RPMI7951 (cell line): ENCODE results near the gene AMN. TPM values are rescaled to one million over a fixed set of nuclear protein-coding genes. Genes with fewer than 3 reads are reported as not detected.

Experiments
- DNase-seq: peaks from one replicate; pipeline ENCODE4 v3.0.0-alpha.2; 2012; ENCODE audit warnings: low read depth
- total RNA-seq: library from RNA; depleted of rRNA; stranded (reverse); fragments of >200 nt; shearing (Covaris generic); gene quantifications from 2 replicates; pipeline ENCODE4 v1.2.3, GENCODE V29; 2014

AMN gene
- total RNA-seq, 1 experiment from 2014 or later, result not detected

DNA sequence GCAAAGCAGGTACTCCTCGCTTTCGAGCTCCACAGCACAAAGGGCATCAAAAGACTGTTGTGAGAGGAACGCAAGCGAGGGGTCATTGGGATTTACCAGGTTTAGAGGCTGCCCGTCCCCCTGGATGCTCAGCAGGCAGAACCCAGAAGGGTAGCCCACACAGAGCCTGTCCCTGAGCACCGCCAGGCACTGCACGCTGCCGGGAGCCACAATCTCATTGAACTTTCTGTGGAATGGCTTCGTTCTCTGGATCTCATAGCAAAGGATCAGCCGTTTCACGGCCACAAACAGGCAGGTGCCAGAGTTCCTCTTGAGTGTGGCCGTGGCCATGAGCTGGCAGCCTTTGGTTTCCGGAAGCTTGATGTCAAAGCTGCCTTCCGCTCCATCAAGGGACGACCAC lies 21.5 kb downstream of the AMN start:
- DNase-seq, result no peak

DNA sequence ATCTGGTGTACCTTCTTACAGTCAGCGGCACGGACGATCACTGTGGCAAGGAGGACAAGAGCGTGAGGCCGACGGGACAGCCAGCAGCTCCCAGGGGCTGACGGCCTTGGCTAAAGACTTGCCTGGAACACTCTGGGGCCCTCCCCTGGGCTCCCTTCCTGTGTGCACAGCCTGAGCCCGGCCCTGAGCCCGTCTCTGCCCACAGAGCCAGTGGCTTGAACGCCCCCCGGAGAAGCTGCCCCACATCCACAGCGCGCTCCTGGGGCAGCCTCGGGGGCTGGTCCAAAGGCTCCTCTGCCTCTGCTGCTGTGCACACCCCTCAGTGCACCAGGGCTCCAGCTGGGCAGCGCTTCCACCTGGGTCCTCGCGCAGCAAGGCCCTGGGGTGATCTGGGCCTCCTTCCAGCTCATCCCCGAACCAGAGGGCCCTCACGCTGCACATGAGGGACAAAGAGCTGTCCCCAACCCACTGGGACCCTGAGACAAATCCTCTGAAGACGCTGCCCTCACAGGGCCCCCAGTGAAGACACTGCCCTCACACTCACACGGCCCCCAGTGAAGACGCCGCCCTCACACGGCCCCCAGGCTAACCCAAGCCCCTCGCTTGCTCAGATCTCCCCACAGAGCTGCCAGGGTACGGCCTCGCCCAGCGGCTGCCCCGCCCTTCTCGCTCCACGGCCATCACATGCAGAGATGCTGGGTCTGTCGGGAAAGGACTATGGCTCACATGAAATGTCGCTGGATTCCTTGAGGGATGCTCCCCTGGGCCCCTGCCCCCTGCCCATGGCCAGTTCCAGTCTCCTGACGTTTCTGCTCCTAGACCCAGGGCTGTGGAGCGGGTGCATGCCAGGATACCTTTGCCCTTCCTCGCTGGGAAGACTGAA lies 22.2 kb downstream of the AMN start:
- no peak for DNase-seq

DNA sequence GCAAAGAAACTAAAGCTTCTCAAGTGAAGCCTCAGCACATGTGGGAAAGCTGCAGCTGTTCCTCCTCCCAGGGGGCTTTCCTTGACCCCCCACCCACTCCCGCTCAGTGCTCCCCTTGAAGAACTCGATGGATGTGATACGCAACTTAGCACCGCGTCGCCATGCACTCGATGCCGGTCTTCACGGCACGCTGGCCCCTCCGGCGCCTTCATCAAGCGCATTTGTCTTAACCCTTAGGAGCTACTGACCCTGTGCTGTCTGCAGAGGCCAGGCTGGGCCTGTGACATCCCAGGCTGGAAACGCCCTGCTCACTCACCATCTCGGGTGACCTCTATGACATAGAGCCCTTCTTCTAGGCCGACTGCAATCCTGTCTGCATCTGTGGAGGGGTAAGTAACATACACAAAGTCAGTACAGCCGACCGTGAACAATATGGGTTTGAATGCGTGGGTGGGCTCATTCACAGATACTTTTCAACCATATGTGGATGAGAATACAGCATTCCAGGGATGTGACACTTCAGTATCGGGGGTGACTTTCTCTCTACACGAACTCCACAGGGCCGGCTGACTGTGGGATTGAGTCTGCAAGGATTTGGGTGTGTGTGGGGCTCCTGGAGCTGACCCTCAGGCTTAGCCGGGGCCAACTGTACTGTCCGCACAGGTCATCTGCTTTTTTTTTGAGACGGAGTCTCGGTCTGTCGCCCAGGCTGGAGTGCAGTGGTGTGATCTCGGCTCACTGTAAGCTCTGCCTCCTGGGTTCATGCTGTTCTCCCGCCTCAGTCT lies 23.1 kb downstream of the AMN start:
- DNase-seq, result no peak

DNA sequence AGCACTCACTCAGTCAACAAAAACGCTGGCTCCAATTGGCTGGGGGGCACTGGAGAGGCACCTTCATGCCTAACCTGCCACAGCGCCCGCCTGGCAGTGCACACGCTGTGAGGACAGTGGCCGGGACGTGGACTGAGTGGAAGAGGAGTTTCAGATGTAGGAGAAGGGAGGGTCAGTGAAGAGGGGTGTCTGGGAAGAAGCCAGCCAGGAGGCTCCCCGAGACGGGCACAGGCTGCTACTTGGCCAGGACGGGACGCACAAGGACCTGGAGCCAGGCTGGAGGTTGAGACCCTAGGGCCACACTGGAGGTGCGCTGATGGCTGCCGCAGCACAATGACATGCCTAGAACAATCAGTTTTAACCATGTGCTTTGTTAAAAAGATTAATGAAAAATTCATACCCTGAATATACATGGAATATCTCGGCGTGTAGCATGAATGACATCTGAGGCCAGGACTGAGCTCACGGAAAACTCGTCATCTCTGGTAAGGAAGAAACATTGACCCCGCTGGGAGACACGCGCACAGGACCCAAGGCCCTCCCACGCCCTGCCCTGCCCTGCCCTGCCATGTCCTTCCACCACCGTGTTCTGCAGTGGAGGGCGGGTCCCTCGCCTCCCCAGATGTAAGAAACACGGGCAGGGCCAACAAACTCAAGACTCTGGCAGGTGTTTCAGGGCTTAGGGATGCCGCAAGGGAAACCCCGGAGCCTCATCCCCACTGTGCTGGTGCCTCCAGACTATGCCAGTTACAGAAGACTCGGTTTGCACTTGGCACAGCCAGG lies 25.0 kb downstream of the AMN start:
- DNase-seq, result no peak

DNA sequence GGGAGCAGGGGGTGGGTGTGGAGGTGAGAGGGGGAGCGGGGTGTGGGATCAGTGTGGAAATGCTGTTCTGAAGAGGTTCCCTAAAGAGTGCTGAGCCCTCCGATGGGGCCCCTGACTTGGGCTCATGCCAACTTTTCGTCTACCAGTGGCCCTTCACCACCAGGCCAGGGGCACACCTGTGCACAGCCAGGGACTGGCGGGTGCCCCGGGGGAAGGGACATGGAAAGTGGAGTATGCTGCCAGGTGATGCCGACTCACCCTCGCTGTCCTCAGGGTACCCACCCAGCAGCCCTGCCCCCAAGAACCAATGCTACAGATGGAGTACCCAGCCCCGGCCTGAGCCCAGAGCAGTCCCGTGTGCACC lies 26.2 kb downstream of the AMN start:
- no peak for DNase-seq

DNA sequence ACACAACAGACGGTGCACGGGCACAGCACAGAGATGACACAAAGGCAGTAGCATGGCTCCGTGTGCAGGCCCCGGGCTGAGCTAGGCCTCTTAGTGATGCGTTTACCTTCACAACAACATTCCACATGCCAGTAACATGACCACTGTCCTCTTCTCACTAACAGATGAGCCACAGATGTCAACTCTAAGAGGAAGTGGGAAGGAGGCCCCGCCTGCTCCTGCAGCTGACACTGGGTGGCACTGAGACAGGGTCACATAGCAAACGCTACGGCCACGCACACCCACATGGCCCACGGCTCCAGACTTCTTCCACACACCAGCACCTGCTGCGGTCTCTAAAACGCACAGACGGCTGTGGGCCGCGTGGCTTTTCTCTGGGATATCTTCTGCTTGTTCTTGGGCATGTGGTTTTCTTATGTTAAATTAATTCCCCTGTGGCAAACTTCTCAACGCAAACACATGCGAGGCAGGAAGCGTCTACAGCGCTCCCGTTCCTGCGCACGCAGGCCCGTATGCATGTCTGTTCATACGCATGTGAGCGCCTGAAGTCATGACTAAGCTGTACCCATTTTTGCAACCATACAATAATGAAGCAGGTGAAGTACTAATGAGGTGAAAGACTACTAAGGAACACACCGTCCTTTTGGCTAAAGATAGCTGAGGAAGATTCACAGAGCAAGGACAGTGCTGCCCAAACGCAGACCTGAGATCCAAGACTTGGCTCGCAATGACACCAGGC lies 26.8 kb downstream of the AMN start:
- peak; percentile 16 for DNase-seq

DNA sequence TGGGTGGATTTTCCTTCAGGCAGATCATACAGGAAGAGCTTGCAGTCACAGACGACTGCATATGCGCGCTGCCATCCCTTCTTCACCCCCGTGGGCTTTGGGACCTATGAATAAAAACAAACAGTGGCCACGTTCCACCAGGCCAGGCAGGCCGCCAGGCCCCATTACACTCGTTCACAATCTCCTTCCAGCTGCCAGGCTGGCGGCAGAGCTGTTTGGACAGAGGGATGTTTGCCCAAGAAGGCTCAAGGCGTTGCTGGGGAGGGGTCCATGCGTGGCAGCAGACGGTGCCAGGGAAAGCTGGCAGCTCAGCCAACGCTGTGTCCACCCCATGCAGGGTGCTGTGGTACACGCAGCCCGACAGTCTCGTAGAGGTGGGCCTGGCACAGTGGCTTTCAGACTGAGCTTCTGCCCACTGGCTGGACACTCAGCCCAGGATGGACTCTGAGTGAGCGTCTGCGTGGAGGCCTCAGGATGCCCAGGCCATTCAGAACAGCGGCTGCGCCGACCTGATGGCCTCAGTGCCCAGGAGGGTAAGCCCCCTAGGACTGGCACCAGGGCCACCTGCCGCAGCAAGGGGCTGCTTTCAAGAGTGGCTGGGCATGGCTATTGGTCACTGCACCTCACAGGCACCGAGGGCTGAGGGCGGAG lies 27.5 kb downstream of the AMN start:
- DNase-seq, result no peak

DNA sequence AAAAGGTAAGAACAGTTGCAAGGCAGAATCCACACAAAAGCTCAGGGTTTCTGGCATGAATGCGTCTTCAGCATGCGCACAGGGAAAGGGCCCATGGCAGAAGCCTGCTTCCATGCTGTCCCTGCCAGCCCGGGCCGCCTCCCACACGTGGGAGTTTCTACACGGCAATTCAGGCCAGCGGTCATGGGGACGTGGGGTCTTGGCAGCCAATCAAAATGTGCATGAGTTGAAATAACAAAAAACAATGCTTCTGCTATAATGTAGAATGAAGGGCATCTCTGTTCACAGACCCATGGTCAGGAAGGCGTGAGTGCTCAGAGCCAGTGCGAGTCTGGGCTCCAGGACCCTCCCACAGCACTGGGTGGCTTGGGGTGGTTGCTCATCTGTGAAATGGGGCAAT lies 28.6 kb downstream of the AMN start:
- DNase-seq, result no peak

DNA sequence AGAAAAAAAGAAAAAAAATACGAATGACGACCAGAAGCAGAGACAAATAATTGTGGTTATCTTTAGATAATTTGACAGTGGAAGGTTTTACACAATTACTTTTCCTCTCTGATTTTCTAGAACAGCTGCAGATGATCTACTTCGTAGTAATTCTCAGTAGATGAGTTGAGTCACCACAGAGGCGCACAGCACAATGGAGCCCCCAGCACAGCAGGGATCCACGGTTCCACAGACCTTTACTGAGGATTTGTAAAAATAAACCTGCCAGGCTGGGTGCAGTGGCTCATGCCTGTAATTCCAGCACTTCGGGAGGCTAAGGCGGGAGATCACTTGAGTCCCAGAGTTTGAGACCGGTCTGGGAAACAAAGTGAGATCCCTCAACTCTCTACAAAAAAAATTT lies 29.3 kb downstream of the AMN start:
- DNase-seq, result no peak

DNA sequence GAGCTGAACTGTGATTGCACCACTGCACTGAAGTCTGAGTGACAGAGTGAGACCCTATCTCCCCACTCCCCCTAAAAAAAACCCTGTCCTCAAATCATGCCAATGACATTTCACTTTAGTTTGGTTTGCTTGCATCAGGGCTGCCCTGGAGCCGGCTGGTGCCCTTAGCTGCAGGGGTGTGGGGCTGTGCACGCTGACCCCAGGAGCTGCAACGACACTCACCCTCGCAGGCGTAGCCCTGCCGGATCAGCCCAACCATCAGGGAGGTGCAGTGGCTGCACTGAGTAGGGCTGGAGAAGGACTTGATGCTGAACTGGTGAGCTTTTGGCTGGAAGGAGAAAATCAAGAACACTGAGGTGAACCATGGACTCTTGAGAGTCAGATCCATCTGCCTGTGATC lies 29.8 kb downstream of the AMN start:
- DNase-seq, result no peak

DNA sequence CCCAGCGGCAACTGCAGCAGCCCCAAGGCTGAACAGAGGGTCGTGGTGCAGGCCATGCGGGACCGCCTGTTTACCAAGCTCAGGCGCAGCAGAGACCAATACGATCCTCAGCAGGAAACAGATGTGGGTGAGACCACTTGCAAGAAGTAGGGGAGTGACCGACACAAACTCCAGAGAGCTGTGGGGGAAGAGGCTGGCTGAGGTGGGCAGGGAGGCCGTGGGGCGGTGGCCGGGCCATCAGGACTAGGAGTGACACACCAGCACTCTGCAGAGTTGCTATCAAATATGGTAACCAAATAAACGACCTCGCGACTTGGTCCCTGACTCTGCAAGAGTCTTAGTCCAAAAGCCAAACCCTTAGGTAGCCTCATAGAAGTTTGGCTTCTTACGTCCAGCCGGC lies 30.6 kb downstream of the AMN start:
- DNase-seq, result no peak

DNA sequence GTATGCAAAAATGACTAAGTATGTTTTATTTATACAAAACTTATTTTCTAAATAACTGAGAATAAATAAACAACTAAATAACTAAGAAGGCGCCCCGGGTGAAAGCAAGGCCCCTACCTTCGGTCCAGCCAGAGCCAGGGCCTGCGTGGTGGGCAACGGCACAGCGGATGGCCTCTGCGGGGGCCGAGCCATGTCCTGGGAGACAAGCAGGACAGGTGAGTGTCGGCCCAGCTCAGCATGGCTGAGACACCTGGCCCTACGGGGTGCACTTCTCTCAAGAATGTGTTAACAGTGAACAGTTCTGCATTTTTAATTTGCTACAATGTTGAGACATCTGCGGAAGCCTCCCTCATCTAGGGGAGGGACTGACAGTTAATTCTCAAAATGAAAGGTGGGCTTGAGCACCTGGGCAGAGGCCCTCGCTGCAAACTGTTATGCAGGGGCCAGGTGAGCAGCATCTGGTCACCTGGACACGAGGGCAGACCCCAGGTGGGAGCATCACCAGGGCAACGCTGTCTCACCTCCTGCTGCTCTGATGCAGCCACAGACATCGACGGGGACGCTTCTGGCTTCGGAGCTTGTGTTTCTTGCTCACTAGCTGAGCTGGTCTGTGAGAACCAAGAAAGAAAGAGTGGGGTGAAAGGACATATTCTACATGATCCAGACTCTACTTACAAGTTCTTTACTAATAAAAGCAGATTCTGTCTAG lies 31.8 kb downstream of the AMN start:
- DNase-seq, result no peak

DNA sequence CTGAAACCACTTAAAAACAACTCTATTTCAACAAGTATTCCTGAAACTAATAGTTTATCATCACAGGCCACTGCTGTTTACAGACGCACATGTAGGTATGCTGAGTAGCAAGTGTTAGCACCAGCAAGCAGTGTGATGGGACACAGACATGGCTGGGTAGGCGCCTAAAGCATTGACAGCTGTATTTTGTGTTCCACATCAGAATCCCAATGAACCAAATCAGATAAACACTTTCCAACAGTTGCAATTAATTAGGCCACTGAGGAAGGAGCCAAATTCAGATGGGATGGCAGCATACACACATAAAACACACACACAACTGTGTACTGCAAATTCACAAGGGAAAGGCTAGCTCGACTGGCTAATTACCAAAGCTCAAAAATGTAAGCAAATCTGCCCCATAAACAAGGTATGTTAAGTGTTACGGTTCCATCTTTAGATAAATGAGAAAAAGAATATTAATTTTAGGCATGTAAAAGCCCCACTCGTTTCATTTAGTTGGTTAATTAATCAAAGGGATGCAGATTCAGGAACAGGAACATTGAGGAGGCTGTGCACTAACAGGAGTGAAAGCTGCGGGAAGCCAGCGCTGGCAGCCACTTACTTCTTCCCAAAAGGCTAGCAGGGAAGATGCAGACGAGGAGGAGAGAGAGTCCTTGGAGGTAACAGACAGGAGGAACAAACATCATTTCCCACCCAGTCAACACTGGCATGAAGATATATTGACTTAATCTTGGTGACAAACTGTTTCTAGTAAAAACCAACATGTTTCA lies 33.4 kb downstream of the AMN start:
- no peak for DNase-seq

DNA sequence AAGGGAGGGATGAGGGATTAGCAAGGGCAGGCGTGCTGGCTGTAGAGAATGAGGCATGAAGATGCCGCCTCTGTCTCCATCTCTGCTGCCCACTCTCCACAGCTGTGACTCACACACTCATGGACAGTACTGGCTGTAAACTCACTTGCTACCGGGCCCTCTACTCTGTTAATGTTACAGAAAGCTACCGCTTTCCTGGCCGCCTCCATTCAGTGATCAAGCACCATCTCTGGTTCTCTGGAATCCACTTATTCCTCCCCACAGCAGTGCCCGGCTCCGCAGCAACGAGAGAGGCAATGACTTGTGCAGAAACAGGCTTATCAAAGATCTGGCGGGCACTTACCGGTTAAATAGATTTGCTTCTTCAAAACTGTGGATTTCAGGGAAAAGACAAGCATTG lies 34.8 kb downstream of the AMN start:
- no peak for DNase-seq

DNA sequence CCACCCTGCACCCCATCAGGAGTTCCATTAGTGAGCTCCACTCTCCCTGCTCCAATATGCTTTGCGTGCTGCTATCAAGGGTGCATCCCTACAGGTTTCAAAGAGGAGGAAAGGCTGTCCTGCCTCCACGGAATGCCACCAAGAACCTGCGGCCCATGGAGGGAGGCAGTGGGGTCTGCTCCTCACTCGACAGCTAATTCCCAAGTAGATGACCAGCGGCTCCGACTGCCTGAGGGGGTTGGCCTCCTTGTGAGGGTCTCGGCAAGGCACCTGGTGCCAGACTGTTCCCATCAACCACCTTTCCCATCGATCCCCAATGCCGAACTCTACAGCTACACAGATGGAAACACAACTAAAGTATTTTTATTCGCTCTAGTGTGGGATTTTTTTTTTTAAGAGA lies 36.0 kb downstream of the AMN start:
- DNase-seq, result no peak

DNA sequence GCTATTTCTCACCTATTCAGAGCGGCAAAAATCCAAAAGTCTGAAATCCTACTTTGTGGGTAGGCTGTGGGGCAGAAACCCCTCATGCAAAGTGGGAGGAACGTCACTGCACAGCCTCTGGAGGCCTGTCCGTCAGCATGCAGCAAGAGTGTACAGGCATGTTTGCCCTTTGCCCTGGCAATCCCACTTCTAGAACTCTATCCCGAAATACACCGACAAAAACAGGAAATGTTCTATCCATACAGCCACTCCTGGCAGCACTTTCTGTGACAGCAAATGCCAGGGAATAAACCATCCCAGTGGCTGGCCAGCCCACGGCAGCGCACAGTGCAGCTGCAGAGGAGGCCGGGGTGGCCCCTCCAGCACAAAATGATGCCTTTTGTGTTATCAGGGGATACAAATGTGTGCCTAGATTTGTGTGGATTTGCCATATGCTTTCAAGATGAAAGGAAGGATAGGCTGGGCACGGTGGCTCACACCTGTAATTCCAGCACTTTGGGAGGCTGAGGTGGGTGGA lies 39.7 kb downstream of the AMN start:
- DNase-seq, result no peak

DNA sequence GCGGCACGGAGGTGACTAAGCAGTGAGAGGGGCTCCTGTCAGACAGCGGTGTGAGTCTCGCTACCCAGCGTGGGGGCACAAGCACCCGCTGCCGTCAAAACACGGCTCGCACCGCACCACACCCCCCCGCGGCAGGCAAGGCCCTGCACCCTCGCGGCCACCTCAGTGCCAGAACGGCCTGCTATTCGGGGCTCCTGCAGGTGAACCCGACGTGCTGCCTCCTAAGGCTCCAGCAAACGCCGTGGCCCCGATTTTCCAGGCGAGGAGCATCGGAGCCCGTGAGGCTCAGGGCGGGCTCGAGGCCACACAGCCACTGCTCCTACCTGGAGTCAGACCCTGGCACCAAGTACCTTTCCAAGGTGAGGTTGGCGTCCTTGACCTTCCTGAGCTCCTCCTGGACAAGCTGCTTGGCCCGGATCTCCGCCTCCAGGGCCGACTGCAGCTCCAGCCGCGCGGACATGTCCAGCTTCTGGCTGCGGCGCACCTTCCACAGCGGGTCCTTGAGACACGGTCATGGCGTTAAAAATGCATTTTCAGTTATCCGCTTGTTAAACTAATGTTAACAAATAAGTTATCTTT lies 41.8 kb downstream of the AMN start:
- no peak for DNase-seq

DNA sequence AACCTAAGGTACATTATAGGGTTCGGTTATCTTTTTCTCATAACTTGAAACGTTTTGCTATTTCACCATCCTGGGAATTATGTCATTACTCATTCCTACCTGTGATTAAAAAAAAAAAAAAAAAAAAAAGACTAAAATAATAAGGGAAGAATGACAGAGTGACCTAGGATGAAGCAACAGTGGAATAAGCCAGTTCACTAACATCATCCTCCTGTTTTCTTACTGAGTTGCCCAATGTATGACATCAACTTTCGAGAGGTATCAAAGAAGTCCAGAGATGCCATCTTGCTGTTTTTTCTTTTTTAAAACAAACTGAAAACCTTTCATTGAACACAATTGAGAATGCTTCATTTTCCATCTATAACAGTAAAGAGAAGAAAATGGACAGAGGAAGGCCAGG lies 42.8 kb downstream of the AMN start:
- DNase-seq, result no peak

DNA sequence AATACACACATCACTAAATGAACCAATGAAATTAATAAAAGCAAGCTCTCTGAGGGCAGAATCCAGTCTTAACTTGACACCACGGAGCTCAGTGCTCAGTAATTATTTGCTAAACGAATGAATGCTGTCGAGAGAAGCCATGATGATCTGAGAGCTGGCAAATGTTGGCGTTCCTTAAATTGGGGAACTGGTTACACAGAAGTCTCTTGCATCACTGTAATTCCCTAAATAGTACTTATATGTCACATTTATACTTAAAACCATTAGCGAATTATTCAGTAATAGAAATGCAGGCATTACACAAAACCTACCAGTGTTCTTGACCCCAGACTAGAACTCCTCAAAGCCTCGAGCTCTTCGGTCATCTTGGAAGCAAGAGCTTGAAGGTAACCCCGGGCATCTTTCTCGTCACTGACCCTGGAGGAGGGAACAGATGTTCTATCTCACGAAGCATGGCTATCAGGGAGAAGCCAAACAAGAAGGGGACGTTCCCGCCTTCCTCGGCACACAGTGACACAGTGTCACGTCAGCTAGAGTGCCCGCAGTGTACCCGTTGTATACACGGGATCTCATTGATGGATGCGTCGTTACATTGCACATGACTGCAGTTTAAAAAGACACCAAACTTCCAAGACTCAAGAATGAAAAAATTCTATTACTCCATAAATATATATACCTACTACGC lies 43.6 kb downstream of the AMN start:
- DNase-seq, result no peak
